ENCODE results near the gene EOLA1.
"Not testable (repeated sequence)": the region's sequence is repeated elsewhere in the genome, so short reads cannot be mapped to it uniquely, and the experiment has no call there.

The EOLA1 gene

GRCh38 chrX:149497626-149498025 is 43.2 kb upstream of the EOLA1 start:
- DNase-seq = no peak
- peaks cover 8% of the 10 kb centered on the region; the same call in 1 of the 2 replicates for H3K4me1 ChIP-seq (ENCODE audit: insufficient read depth, low read length)
- no peak overlapping the region for H3K27ac ChIP-seq (ENCODE audit: low read length)
- no peak overlapping the region for H2AFZ ChIP-seq (ENCODE audit: low read depth, low read length)
- no peak overlapping the region for H3K4me2 ChIP-seq (ENCODE audit: insufficient read depth, low read length)
- no peak overlapping the region for H3K9ac ChIP-seq (ENCODE audit: low read depth, low read length)
- peaks cover 86% of the 10 kb centered on the region for H3K36me3 ChIP-seq (ENCODE audit: insufficient read depth, low read length)
- no peak overlapping the region for H3K4me3 ChIP-seq (ENCODE audit: low read depth in 1 of 2, low read length in 2 of 2)
- ATAC-seq (ENCODE audit: insufficient read depth, low read depth) = no peak
- H4K20me1 ChIP-seq (ENCODE audit: insufficient read depth, low read length) = no peaks in the 10 kb centered on the region
- peaks cover 1% of the 10 kb centered on the region; the same call in 1 of the 2 replicates for H3K79me2 ChIP-seq (ENCODE audit: insufficient read depth, low read length)
- TF ChIP-seq CTCF (IDR thresholded peaks at IDR 0.05; ENCODE audit: borderline replicate concordance, extremely low read depth, low read length, poor library complexity, severe bottlenecking) (no peak), EZH2 (IDR thresholded peaks at IDR 0.05; ENCODE audit: borderline replicate concordance, low read depth, low read length, severe bottlenecking) (no peak)
- no peaks in the 10 kb centered on the region for H3K9me3 ChIP-seq (ENCODE audit: insufficient read depth, low read length, severe bottlenecking)
- no peaks in the 10 kb centered on the region for H3K27me3 ChIP-seq (ENCODE audit: insufficient read depth, low read length, poor library complexity)

- no peak overlapping the region for H3K4me3 ChIP-seq (ENCODE audit: low read depth in 1 of 2, low read length in 2 of 2)
- peaks cover 2% of the 10 kb centered on the region; the same call in 1 of the 2 replicates for H3K79me2 ChIP-seq (ENCODE audit: insufficient read depth, low read length)
- H3K9me3 ChIP-seq (ENCODE audit: insufficient read depth, low read length, severe bottlenecking) = no peaks in the 10 kb centered on the region
- ATAC-seq (ENCODE audit: insufficient read depth, low read depth) = no peak
- DNase-seq = no peak
- H2AFZ ChIP-seq (ENCODE audit: low read depth, low read length) = no peak overlapping the region
- no peak overlapping the region for H3K4me2 ChIP-seq (ENCODE audit: insufficient read depth, low read length)
- no peak overlapping the region for H3K27ac ChIP-seq (ENCODE audit: low read length)
- no peak overlapping the region for H3K9ac ChIP-seq (ENCODE audit: low read depth, low read length)
- no peaks in the 10 kb centered on the region for H4K20me1 ChIP-seq (ENCODE audit: insufficient read depth, low read length)
- H3K27me3 ChIP-seq (ENCODE audit: insufficient read depth, low read length, poor library complexity) = no peaks in the 10 kb centered on the region
- TF ChIP-seq CTCF (IDR thresholded peaks at IDR 0.05; ENCODE audit: borderline replicate concordance, extremely low read depth, low read length, poor library complexity, severe bottlenecking) (no peak), EZH2 (IDR thresholded peaks at IDR 0.05; ENCODE audit: borderline replicate concordance, low read depth, low read length, severe bottlenecking) (no peak)
- H3K4me1 ChIP-seq (ENCODE audit: insufficient read depth, low read length) = peaks cover 16% of the 10 kb centered on the region; the same call in 1 of the 2 replicates
- peaks cover 76% of the 10 kb centered on the region for H3K36me3 ChIP-seq (ENCODE audit: insufficient read depth, low read length)
Measured at GRCh38 chrX:149498767-149499166, 42.0 kb upstream of the EOLA1 start.

GRCh38 chrX:149499766-149500165 is 41.0 kb upstream of the EOLA1 start:
- H3K9me3 ChIP-seq (ENCODE audit: insufficient read depth, low read length, severe bottlenecking) = no peaks in the 10 kb centered on the region
- no peaks in the 10 kb centered on the region for H3K27me3 ChIP-seq (ENCODE audit: insufficient read depth, low read length, poor library complexity)

GRCh38 chrX:149502923-149503322 is 37.9 kb upstream of the EOLA1 start:
- Histone ChIP-seq H3K79me2 (ENCODE audit: insufficient read depth, low read length) (peaks cover 12% of the 10 kb centered on the region), H3K4me2 (ENCODE audit: insufficient read depth, low read length) (peak overlapping the region; percentile 44; the same call in 1 of the 2 replicates), H3K36me3 (ENCODE audit: insufficient read depth, low read length) (peaks cover 37% of the 10 kb centered on the region), H3K4me1 (ENCODE audit: insufficient read depth, low read length) (peaks cover 36% of the 10 kb centered on the region)
- not testable (repeated sequence) for H3K9me3 ChIP-seq (ENCODE audit: insufficient read depth, low read length, severe bottlenecking); H3K27ac ChIP-seq (ENCODE audit: low read length); ATAC-seq (ENCODE audit: insufficient read depth, low read depth); H3K27me3 ChIP-seq (ENCODE audit: insufficient read depth, low read length, poor library complexity); H3K9ac ChIP-seq (ENCODE audit: low read depth, low read length); DNase-seq; H4K20me1 ChIP-seq (ENCODE audit: insufficient read depth, low read length); H2AFZ ChIP-seq (ENCODE audit: low read depth, low read length); H3K4me3 ChIP-seq (ENCODE audit: low read depth in 1 of 2, low read length in 2 of 2)

More at GRCh38 chrX:149499766-149500165, 41.0 kb upstream of the EOLA1 start:
- Histone ChIP-seq H3K4me2 (ENCODE audit: insufficient read depth, low read length) (no peak overlapping the region), H3K9ac (ENCODE audit: low read depth, low read length) (no peak overlapping the region), H3K27ac (ENCODE audit: low read length) (no peak overlapping the region), H3K79me2 (ENCODE audit: insufficient read depth, low read length) (peaks cover 10% of the 10 kb centered on the region), H3K4me1 (ENCODE audit: insufficient read depth, low read length) (peaks cover 25% of the 10 kb centered on the region), H3K36me3 (ENCODE audit: insufficient read depth, low read length) (peaks cover 66% of the 10 kb centered on the region), H2AFZ (ENCODE audit: low read depth, low read length) (no peak overlapping the region), H4K20me1 (ENCODE audit: insufficient read depth, low read length) (peaks cover 3% of the 10 kb centered on the region; the same call in 1 of the 2 replicates), H3K4me3 (ENCODE audit: low read depth in 1 of 2, low read length in 2 of 2) (no peak overlapping the region)
- DNase-seq = no peak
- ATAC-seq (ENCODE audit: insufficient read depth, low read depth) = no peak
- TF ChIP-seq CTCF (IDR thresholded peaks at IDR 0.05; ENCODE audit: borderline replicate concordance, extremely low read depth, low read length, poor library complexity, severe bottlenecking) = no peak
- TF ChIP-seq EZH2 (IDR thresholded peaks at IDR 0.05; ENCODE audit: borderline replicate concordance, low read depth, low read length, severe bottlenecking) = no peak

- DNase-seq (peak; percentile 77), ATAC-seq (ENCODE audit: insufficient read depth, low read depth) (peak; percentile 83)
- not testable (repeated sequence) for H3K9me3 ChIP-seq (ENCODE audit: insufficient read depth, low read length, severe bottlenecking); H3K9ac ChIP-seq (ENCODE audit: low read depth, low read length); H3K27me3 ChIP-seq (ENCODE audit: insufficient read depth, low read length, poor library complexity); H3K27ac ChIP-seq (ENCODE audit: low read length); H2AFZ ChIP-seq (ENCODE audit: low read depth, low read length); H4K20me1 ChIP-seq (ENCODE audit: insufficient read depth, low read length)
- Histone ChIP-seq H3K4me1 (ENCODE audit: insufficient read depth, low read length) (peaks cover 36% of the 10 kb centered on the region), H3K4me2 (ENCODE audit: insufficient read depth, low read length) (peak overlapping the region; percentile 89), H3K79me2 (ENCODE audit: insufficient read depth, low read length) (peaks cover 12% of the 10 kb centered on the region), H3K36me3 (ENCODE audit: insufficient read depth, low read length) (peaks cover 32% of the 10 kb centered on the region), H3K4me3 (ENCODE audit: low read depth in 1 of 2, low read length in 2 of 2) (peak overlapping the region in 1 of 2 experiments; percentile 75; a peak in 2 of 4 replicates)
Measured at GRCh38 chrX:149503446-149503845, 37.4 kb upstream of the EOLA1 start.
